Activated B cell treated with CpG ODN at 0.5 μM for 24 hours (primary cell): ENCODE results near the gene GDPD5. TPM values are rescaled to one million over a fixed set of nuclear protein-coding genes. Genes with fewer than 3 reads are reported as not detected.

Experiments
- ATAC-seq: fragments of 200-7000 bp; cut with Tn5 transposase; one replicate; pipeline ENCODE4 v1.10.0; 2021; ENCODE audit warnings: low read depth, mild to moderate bottlenecking, moderate library complexity
- CTCF ChIA-PET: fragments of 350-600 bp; sonication (Branson Sonifier 250); formaldehyde crosslinking; loops from one replicate; lab custom pipeline; 2021; ENCODE audit warnings: antibody characterized with exemption; lab: Charles Lee
- POLR2A ChIA-PET: fragments of 350-600 bp; sonication (Branson Sonifier 250); formaldehyde crosslinking; loops from one replicate; lab custom pipeline; 2021; ENCODE audit warnings: antibody characterized with exemption; lab: Charles Lee
- DNase-seq: peaks from one replicate; pipeline ENCODE4 v3.0.0; 2022
- H3K27ac Mint-ChIP-seq: one replicate; pipeline ENCODE4 v1.8.0; 2020; ENCODE audit warnings: mixed read lengths
- H3K27me3 Mint-ChIP-seq: one replicate; pipeline ENCODE4 v1.8.0; 2021; ENCODE audit warnings: mixed read lengths
- H3K36me3 Mint-ChIP-seq: one replicate; pipeline ENCODE4 v1.8.0; 2021; ENCODE audit warnings: low read depth, mixed read lengths
- H3K4me1 Mint-ChIP-seq: one replicate; pipeline ENCODE4 v1.8.0; 2021; ENCODE audit warnings: mixed read lengths
- H3K4me3 Mint-ChIP-seq: one replicate; pipeline ENCODE4 v1.8.0; 2020; ENCODE audit warnings: mild to moderate bottlenecking, mixed read lengths
- H3K9me3 Mint-ChIP-seq: one replicate; pipeline ENCODE4 v1.8.0; 2020; ENCODE audit warnings: mixed read lengths
- CTCF ChIP-seq: fragments of 200-600 bp; IDR thresholded peaks from one replicate; pipeline ENCODE4 v1.8.0; 2022; ENCODE audit warnings: antibody characterized with exemption, mild to moderate bottlenecking
- intact Hi-C: fragments of 100-400 bp; cut with micrococcal nuclease; formaldehyde crosslinking; loops from one replicate; pipeline ENCODE4 v1.15.1; 2024
- total RNA-seq: library from RNA; stranded (reverse); gene quantifications from 2 replicates; pipeline ENCODE4 v1.2.3, GENCODE V29; 2022

The GDPD5 gene
- total RNA-seq, 1 donor from 2014 or later, result 22.2 TPM

DNA sequence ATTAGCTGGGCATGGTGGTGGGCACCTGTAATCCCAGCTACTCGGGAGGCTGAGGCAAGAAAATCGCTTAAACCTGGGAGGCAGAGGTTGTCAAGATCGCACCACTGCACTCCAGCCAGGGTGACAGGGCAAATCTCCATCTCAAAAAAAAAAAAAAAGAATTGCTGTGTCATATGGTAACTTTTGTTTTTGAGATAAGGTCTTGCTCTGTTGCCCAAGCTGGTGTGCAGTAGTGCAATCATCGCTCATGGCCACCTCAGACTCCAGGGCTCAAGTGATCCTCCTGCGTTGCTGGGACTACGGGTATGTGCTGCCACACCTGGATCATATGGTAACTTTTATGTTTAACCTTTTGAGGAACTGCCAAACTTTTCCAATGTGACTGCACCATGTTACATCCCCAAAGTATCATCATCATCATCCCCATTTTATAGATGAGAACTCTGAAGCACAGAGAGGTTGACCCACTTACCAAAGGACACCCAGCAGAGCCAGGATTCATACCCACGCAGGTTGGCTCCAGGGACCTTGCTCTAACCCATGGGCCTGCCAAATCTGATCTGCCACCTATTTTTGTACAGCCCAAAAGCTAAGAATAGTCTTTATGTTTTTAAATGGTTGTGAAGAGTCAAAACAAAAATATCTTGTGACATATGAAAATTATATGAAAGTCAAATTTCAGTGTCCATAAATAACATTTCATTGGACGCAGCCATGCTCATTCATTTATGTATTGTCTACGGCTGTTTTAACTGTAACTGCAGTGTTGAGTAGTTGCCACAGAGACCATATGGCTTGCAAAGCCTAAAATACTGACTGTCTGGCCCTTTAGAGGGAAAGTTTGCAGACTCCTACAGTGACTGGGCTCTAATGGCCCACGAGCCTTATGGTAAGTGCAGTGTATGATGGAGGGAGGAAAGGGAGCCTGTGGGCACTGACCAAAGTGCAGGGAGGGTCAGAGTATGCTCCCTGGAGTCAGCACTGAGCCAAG is 45.3 kb downstream of the GDPD5 start:
- no peaks in the 10 kb centered on the region for H3K36me3 Mint-ChIP-seq
- H3K9me3 Mint-ChIP-seq, result no peaks in the 10 kb centered on the region
- DNase-seq (no peak), ATAC-seq (no peak)
- peaks cover 8% of the 10 kb centered on the region for H3K4me1 Mint-ChIP-seq
- no peak overlapping the region for H3K27ac Mint-ChIP-seq
- ChIA-PET CTCF (no interaction called here), POLR2A (no interaction called here)
- H3K4me3 Mint-ChIP-seq, result no peak overlapping the region
- no peaks in the 10 kb centered on the region for H3K27me3 Mint-ChIP-seq
- intact Hi-C loops, result no loop called here
- TF ChIP-seq CTCF, result no peak

- ChIA-PET CTCF (no interaction called here), POLR2A (no interaction called here)
- TF ChIP-seq CTCF, result no peak
- no peaks in the 10 kb centered on the region for H3K9me3 Mint-ChIP-seq
- no peaks in the 10 kb centered on the region for H3K27me3 Mint-ChIP-seq
- intact Hi-C loops, result loop anchor here (5.0 kb wide), 1 partner anchor 43 kb away; no protein-coding TSS in a partner anchor
- no peaks in the 10 kb centered on the region for H3K36me3 Mint-ChIP-seq
- no peak for ATAC-seq
- no peak overlapping the region for H3K4me3 Mint-ChIP-seq
- H3K4me1 Mint-ChIP-seq, result peaks cover 11% of the 10 kb centered on the region
- no peak overlapping the region for H3K27ac Mint-ChIP-seq
- no peak for DNase-seq
These were observed 46.1 kb downstream of the GDPD5 start for GRCh38 chr11:75479597-75480145.

DNA sequence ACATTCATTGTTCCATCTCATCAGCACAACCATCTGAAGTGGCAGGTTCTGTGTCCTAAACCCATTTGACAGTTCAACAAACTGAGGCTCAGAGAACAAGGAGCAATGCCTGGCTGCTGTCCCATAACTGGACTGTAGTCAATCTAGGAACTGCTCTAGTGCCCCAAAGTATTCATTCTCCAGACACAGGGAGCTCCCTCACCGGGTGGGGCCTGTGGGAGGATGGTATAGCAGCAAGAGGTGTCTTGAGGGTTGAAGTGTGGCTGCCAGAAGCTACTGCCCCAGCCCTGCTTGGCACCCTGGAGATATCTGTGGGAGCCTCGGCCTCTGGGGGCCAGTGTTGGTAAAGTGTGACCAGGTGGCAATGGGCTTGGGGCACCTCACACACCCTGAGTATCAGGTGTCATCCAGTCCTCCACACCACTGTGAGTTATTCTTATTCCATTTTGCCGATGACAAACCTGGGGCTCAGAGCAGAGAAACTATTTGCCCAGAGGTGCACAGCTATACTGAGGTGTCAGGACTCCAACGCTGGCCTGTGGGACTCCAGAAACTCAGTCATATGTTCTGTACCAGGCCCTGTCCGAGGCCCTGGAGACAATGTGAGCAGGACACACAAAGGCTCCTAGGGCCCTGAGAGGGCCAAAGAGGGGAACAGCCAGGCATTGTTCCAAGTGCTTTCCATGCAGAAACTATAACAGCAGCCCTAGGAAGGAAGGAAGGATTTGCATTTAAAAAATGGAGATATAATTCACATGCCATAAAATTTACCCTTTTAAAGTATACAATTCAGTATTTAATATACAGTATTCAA is 46.8 kb downstream of the GDPD5 start:
- TF ChIP-seq CTCF, result no peak
- no peak for ATAC-seq
- H3K27me3 Mint-ChIP-seq, result no peaks in the 10 kb centered on the region
- H3K9me3 Mint-ChIP-seq, result no peaks in the 10 kb centered on the region
- DNase-seq, result no peak
- H3K36me3 Mint-ChIP-seq, result no peaks in the 10 kb centered on the region
- intact Hi-C loops, result loop anchor here (5.0 kb wide), 1 partner anchor 43 kb away; no protein-coding TSS in a partner anchor
- ChIA-PET POLR2A (no interaction called here), CTCF (no interaction called here)
- H3K4me1 Mint-ChIP-seq, result peaks cover 11% of the 10 kb centered on the region
- no peak overlapping the region for H3K27ac Mint-ChIP-seq
- H3K4me3 Mint-ChIP-seq, result no peak overlapping the region

DNA sequence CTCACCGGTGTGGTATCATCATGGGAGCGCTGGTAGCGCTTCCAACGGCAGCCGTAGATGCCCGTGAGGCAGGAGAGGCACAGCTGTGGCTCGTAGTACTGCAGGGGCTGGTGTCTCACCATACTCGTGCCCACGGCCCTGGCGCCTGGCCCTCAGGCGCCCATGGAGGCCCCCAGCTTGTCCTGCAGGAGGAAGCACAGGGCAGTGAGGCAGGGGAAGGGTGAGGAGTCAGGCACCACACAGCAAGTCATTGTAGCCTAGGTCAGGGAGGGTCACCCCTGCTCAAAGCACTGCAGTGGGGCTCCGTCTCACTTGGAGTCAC is 48.2 kb downstream of the GDPD5 start:
- TF ChIP-seq CTCF, result no peak
- Mint-ChIP-seq H3K27ac (no peak overlapping the region), H3K27me3 (no peaks in the 10 kb centered on the region), H3K9me3 (no peaks in the 10 kb centered on the region), H3K4me3 (no peak overlapping the region), H3K36me3 (peaks cover 6% of the 10 kb centered on the region), H3K4me1 (peaks cover 11% of the 10 kb centered on the region)
- ChIA-PET POLR2A (no interaction called here), CTCF (no interaction called here)
- ATAC-seq, result no peak
- no peak for DNase-seq
- intact Hi-C loops, result loop anchor here (5.0 kb wide), 1 partner anchor 45 kb away; no protein-coding TSS in a partner anchor
